Neural cell (in vitro differentiated cells): ENCODE measurements around the gene GCN1. TPM values are rescaled to one million over a fixed set of nuclear protein-coding genes. Genes with fewer than 3 reads are reported as not detected.

Source experiments
- H2AFZ ChIP-seq: fragments of 200-600, 300-800 bp; sonication (generic), shearing (Covaris generic); 2 replicates; pipeline ENCODE4 v1.6.0; 2014; ENCODE audit warnings: low read depth, mild to moderate bottlenecking, antibody characterized with exemption, low read length, moderate library complexity
- H3F3A ChIP-seq: fragments of 200-600 bp; shearing (Covaris generic); 2 replicates; pipeline ENCODE4 v1.6.1; 2016; ENCODE audit warnings: mild to moderate bottlenecking, moderate library complexity, mixed read lengths, antibody characterized with exemption, low read length; ENCODE audit not compliant: insufficient read depth, poor library complexity, severe bottlenecking
- H3K27ac ChIP-seq: fragments of 200-600, 300-800 bp; sonication (generic), shearing (Covaris generic); 2 replicates; pipeline ENCODE4 v1.5.1; 2014; ENCODE audit warnings: mild to moderate bottlenecking, low read length, moderate library complexity
- H3K27me3 ChIP-seq: fragments of 300-800, 200-600 bp; sonication (generic), shearing (Covaris generic); 2 replicates; pipeline ENCODE4 v1.6.0; 2014; ENCODE audit warnings: mild to moderate bottlenecking, low read depth, low read length, moderate library complexity; ENCODE audit not compliant: insufficient read depth
- H3K36me3 ChIP-seq: fragments of 300-800, 200-600 bp; sonication (generic), shearing (Covaris generic); 2 replicates; pipeline ENCODE4 v1.5.1; 2014; ENCODE audit warnings: mild to moderate bottlenecking, antibody characterized with exemption, low read length, moderate library complexity; ENCODE audit not compliant: insufficient read depth
- H3K4me2 ChIP-seq: fragments of 300-800, 200-600 bp; sonication (generic), shearing (Covaris generic); 2 replicates; pipeline ENCODE4 v1.6.0; 2014; ENCODE audit warnings: mild to moderate bottlenecking, low read length
- H3K4me3 ChIP-seq: fragments of 300-800, 200-600 bp; sonication (generic), shearing (Covaris generic); 2 replicates; pipeline ENCODE4 v1.5.1; 2014; ENCODE audit warnings: mild to moderate bottlenecking, low read length, moderate library complexity
- H3K79me2 ChIP-seq: fragments of 200-600 bp; shearing (Covaris generic); replicated peaks from 2 replicates; pipeline ENCODE4 v1.6.0; 2014; ENCODE audit warnings: mild to moderate bottlenecking, low read length, moderate library complexity; ENCODE audit not compliant: insufficient read depth
- H3K9ac ChIP-seq: fragments of 300-800, 200-600 bp; sonication (generic), shearing (Covaris generic); 2 replicates; pipeline ENCODE4 v1.6.1; 2016; ENCODE audit warnings: mild to moderate bottlenecking, low read length, mixed read lengths
- H3K9me2 ChIP-seq: fragments of 200-600 bp; shearing (Covaris generic); 2 replicates; pipeline ENCODE4 v1.6.1; 2016; ENCODE audit warnings: mild to moderate bottlenecking, low read length, mixed read lengths; ENCODE audit not compliant: insufficient read depth
- H3K9me3 ChIP-seq: fragments of 200-600, 300-800 bp; sonication (generic), shearing (Covaris generic); 2 replicates; pipeline ENCODE4 v1.6.1; 2016; ENCODE audit warnings: mild to moderate bottlenecking, mixed run types, low read length, moderate library complexity, mixed read lengths
- H4K20me1 ChIP-seq: fragments of 200-600 bp; shearing (Covaris generic); 2 replicates; pipeline ENCODE4 v1.6.1; 2016; ENCODE audit warnings: mild to moderate bottlenecking, mixed run types; ENCODE audit not compliant: insufficient read depth
- CTCF ChIP-seq: fragments of 450-650 bp; IDR thresholded peaks from 2 replicates; pipeline ENCODE4 v1.5.1; 2014; ENCODE audit warnings: antibody characterized with exemption, mild to moderate bottlenecking, moderate library complexity; ENCODE audit not compliant: poor library complexity, severe bottlenecking
- EP300 ChIP-seq: fragments of 450-650 bp; conservative IDR thresholded peaks from 2 replicates; pipeline ENCODE4 v1.6.1; 2014; ENCODE audit warnings: antibody characterized with exemption, mild to moderate bottlenecking, moderate library complexity; ENCODE audit not compliant: poor library complexity, severe bottlenecking
- EZH2 ChIP-seq: fragments of 200-600, 300-800 bp; shearing (Covaris generic), sonication (generic); IDR thresholded peaks from 2 replicates; pipeline ENCODE4 v1.6.1; 2014; ENCODE audit warnings: antibody characterized with exemption, low read length, borderline replicate concordance, mild to moderate bottlenecking; ENCODE audit not compliant: insufficient read depth, poor library complexity, severe bottlenecking
- MXI1 ChIP-seq: fragments of 450-650 bp; conservative IDR thresholded peaks from 2 replicates; pipeline ENCODE4 v1.6.1; 2014; ENCODE audit warnings: antibody characterized with exemption, mild to moderate bottlenecking; ENCODE audit not compliant: poor library complexity, severe bottlenecking
- POLR2AphosphoS5 ChIP-seq: IDR thresholded peaks from 2 replicates; pipeline ENCODE4 v1.6.1; 2012
- RAD21 ChIP-seq: fragments of 450-650 bp; conservative IDR thresholded peaks from 2 replicates; pipeline ENCODE4 v1.6.1; 2014; ENCODE audit warnings: antibody characterized with exemption, mild to moderate bottlenecking, moderate library complexity
- REST ChIP-seq: IDR thresholded peaks from 2 replicates; pipeline ENCODE4 v1.6.1; 2012; ENCODE audit warnings: borderline replicate concordance
- SMC3 ChIP-seq: fragments of 450-650 bp; conservative IDR thresholded peaks from 2 replicates; pipeline ENCODE4 v1.6.1; 2014; ENCODE audit warnings: antibody characterized with exemption, mild to moderate bottlenecking, moderate library complexity; ENCODE audit not compliant: poor library complexity
- TAF1 ChIP-seq: IDR thresholded peaks from 2 replicates; pipeline ENCODE4 v1.6.1; 2012; ENCODE audit warnings: low read depth
- polyA plus RNA-seq: library from polyadenylated mRNA; depleted of rRNA; stranded (reverse); fragments of >200 nt; gene quantifications from 2 replicates; pipeline ENCODE4 v1.2.3, GENCODE V29; 2014

Gene GCN1
- polyA plus RNA-seq, 1 donor from 2014 or later = 21.5 TPM

GRCh38 chr12:120183211-120183631, 11.3 kb downstream of the GCN1 start:
- no peaks in the 10 kb centered on the region for H4K20me1 ChIP-seq

GRCh38 chr12:120181991-120182631, 12.4 kb downstream of the GCN1 start:
- H3K9ac ChIP-seq = no peak overlapping the region
- no peak overlapping the region for H2AFZ ChIP-seq
- no peaks in the 10 kb centered on the region for H3K79me2 ChIP-seq
- no peak overlapping the region for H3K4me3 ChIP-seq
- no peaks in the 10 kb centered on the region for H4K20me1 ChIP-seq
- H3F3A ChIP-seq = no peaks in the 10 kb centered on the region
- no peak overlapping the region for H3K4me2 ChIP-seq
- H3K27ac ChIP-seq = no peak overlapping the region
- H3K9me2 ChIP-seq = no peaks in the 10 kb centered on the region
- no peaks in the 10 kb centered on the region for H3K9me3 ChIP-seq
- H3K27me3 ChIP-seq = no peaks in the 10 kb centered on the region
- H3K36me3 ChIP-seq = no peaks in the 10 kb centered on the region
- TF ChIP-seq TAF1 (no peak), MXI1 (no peak), RAD21 (no peak), EZH2 (no peak), SMC3 (no peak), CTCF (no peak)

More at GRCh38 chr12:120183211-120183631, 11.3 kb downstream of the GCN1 start:
- H3K4me3 ChIP-seq = no peak overlapping the region
- H3K9ac ChIP-seq = no peak overlapping the region
- H3K79me2 ChIP-seq = no peaks in the 10 kb centered on the region
- H3K36me3 ChIP-seq = no peaks in the 10 kb centered on the region
- TF ChIP-seq CTCF (no peak), EZH2 (no peak), REST (no peak), MXI1 (no peak), POLR2AphosphoS5 (no peak), TAF1 (no peak), RAD21 (no peak), EP300 (no peak), SMC3 (no peak)
- no peak overlapping the region for H3K27ac ChIP-seq
- no peaks in the 10 kb centered on the region for H3K9me3 ChIP-seq
- no peaks in the 10 kb centered on the region for H3K27me3 ChIP-seq
- no peak overlapping the region for H2AFZ ChIP-seq
- H3F3A ChIP-seq = no peaks in the 10 kb centered on the region
- H3K4me2 ChIP-seq = no peak overlapping the region
- H3K9me2 ChIP-seq = no peaks in the 10 kb centered on the region
